GM19468 (cell line): ENCODE results near the gene CHST10.

Experiments
- ATAC-seq: cut with Tn5 transposase; IDR thresholded peaks from one replicate; pipeline ENCODE4 v1.9.1; 2021; ENCODE audit warnings: mild to moderate bottlenecking, moderate library complexity, moderate number of reproducible peaks; ENCODE audit not compliant: unreplicated experiment; ENCODE audit errors: extremely low read depth

Gene CHST10

DNA sequence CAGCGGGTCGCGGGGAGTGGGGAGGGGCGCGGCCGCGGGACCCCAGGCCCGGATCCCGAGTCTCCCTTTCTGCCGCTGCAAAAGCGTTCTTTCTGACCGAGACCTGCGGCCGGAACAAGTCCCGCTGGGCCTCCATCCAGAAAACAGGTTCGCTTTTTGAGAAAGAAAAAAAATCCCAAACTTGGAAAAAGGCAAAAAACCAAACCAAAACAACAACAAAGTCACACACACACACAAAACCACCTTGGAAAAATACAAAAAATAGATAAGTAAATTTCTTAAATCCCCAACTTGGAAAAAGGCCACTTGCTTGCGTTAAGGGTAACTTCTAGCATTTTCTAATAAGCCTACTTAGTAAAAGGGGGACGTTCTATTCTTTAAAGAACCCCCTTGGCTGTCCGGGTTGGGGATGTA lies 250 bp upstream of the CHST10 start:
- ATAC-seq, result no peak

DNA sequence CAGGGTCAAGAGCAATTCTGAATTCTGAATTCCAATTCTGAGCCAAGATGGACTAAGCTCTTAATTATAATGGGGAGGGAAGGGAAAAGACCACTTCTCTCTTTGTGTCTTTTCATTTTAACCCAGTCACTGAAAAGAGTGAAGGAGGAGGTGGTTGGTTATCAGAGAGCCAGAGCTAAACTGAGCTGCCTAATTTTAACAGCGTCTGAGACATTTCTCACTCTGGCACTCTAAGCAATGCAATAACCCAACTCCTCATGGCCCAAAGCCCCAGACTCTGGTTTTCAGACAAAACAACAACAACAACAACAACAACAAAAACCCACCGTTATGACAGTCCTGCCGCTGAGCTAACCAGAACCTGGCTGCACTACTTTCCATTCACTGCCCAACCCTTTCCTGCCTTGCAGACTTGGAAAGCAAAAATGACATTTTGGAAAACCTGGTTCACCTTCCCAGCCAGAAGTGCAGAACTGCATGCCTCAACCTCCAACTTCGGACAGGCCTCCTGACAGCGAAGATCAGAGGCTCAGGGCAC lies 1.0 kb downstream of the CHST10 start:
- no peak for ATAC-seq

- no peak for ATAC-seq
Measured at GRCh38 chr2:100413571-100413970, 3.9 kb downstream of the CHST10 start.

DNA sequence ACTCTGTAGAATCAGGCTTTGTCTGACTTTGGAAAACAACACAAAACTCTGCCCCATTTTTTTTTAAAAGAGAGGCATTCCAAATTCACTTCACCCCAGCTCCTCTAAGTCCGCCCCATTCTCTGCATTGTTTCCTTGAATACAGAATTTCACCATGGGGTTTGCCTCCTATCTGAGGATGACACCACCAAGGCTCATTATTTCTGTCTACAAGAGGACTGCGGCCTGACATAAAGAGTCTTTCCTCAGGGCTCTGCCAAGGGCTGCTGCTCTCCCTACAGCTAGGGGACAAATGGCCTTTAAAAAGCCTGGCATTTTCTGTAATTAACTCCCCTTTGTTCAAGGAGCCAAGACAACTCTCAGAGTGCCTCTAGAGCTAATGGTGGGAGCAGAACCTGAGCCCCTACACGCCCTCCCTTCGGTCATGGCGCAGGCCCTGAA lies 4.6 kb downstream of the CHST10 start:
- no peak for ATAC-seq

- no peak for ATAC-seq
Measured at GRCh38 chr2:100412466-100412865, 5.0 kb downstream of the CHST10 start.

- ATAC-seq, result no peak
Measured at GRCh38 chr2:100411841-100412292, 5.6 kb downstream of the CHST10 start.

DNA sequence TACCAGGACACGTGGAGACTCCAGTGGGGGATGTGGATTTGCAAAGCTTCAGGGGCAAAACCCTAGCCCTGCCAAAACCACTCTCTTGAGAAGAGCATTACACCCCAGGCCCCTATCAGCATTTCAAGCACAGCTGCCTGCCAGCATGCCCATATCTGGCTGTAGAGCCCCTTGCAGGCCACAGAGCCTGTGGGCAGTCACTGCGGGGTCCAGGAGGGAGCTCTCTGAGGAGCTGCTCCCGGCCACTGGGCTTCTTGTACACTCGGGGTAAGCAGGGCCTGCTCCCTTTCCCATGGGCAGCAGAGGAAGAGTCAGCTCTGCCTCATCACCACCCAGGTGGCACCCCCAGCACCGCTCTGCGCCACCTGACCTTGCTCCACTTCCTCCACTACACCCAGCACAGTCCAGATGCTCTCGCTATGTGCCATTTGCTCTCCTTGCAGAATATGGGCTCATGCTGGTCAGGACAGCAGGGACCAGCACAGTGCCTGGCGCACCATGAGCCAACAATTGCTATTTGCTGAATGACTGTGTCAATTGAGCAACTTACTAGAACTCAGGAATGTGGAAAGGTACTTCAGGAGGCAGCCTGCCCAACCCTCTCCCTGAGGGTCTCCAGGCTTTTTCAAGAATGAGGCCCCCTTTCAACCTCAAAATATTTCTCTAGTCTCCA lies 7.4 kb downstream of the CHST10 start:
- ATAC-seq, result no peak

DNA sequence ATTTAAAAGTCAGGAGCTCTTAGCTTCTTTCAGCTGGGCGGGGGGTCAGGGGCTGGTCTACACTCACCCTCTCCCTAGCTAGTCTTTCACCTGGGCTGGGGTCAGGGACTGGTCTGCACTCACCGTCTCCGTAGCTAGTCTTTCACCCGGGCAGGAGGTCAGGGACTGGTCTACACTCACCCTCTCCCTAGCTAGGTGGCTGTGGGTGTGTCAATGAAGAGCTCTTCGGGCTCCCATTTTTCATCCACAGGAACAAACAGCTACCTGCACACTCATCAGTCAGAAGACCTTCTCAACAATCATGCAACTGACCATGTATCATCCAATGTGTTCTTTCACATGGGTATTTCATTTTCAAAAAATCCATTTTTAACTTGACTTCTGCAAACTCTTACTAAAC lies 8.0 kb downstream of the CHST10 start:
- no peak for ATAC-seq

DNA sequence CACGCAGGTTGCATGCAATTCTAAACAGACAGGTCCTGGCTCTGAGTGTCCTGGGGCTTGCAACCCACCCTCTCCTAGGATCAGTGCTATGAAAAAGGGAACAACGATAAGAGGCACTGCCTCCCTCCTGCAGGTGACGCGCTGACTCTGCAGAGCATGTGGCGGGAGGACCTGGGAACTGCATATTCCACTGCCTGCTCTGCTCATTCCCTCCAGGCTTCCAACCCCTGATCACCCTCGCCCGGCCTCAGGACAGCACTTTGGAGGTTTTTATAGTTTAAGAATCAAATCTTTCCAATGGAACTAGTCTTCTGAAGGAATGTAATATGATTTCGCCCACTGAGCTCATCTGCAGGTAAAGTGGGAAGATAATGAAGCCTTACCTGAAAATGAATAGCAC lies 8.5 kb downstream of the CHST10 start:
- ATAC-seq, result no peak

DNA sequence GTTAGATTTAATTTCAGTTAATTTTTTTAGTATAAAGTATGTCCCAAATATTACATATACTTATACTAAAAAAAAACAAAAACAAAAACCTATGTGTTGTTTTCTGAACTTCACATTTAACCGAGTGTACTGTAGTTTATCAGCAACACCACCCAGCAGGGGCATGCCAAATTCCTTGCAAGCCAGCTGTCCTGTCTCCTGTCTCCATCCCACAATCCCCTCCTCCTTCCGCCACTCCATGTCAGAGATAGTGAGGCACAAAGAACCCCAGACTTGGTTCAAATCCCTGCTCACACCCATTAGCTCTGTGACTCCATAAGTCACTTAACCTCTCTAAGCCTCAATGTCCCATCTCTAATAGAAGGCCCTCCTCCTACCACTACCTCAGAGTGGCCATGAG lies 9.4 kb downstream of the CHST10 start:
- ATAC-seq, result no peak

- ATAC-seq, result no peak
Measured at GRCh38 chr2:100407563-100407962, 9.9 kb downstream of the CHST10 start.

DNA sequence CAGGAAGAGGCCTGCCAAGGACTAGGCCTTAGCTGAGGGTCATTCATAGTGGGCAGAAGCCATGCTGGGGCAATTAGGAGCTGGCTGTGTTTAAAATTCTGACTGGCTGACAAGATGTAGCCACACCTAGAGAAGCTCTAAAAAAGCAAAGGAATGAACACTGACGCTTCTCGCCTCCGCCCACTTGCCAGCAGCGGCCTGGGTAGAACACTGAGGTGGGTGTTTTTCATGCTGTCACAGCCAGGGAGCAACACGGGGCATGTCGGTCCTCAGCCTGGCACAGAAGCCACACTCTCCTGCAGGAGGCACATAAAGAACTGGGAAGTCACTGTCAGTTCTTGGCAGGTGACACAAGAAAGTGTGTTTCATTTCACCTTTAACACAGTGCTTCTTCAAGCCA lies 10.4 kb downstream of the CHST10 start:
- no peak for ATAC-seq

DNA sequence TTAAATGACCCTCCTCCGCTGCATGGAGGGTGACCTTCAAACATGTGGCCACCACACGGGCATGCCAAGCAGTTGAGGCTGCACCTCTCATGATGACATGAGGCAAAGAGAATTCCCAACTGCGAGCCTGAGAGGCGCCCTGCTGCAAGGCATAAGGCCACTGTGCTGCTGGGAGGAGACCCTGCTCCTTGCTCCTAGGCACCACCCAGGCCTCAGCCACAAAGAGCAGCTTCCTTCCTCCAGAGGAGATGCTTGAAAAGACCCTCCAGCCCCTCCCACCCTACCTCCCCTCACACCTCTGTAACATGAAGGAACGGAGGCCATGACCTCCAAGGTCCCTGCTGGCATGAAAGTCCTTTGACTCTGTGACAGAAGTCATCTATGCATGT lies 11.4 kb downstream of the CHST10 start:
- ATAC-seq, result no peak

DNA sequence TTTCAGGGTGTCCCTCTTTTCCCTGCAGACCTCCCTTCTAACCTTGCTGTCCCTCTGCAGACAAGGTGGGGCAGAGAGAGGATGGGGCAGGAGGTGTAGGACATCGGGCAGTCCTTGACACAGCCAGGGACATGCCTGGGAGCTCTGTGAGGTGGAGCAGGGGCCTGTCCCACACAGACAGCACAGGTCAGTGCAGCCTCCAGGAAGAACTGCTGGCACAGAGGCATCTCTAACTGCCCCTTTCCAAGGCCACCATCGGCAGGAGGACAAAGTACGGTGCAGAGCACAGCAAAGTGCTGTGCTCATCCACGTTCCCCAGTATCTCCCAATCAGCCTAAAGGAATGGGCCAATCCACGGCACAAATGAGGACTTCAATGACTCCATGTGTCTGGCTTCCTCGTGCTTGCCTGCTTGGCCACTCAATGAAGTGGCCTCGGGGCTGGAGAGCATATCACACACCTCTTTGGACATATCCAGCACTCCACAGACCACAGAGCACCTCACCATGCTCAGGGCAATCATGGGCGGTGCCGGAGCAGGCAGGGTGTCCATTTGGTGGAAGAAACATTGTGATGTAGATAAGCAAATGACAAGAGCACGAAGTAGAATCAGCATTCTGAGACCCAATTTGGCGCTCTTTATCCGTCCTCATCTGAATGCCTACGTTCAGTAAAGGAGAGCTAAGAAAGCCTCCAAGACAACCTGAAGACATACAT lies 11.9 kb downstream of the CHST10 start:
- ATAC-seq, result no peak

GRCh38 chr2:100404411-100404810 lies 13.1 kb downstream of the CHST10 start:
- ATAC-seq, result no peak

GRCh38 chr2:100403722-100404121 lies 13.7 kb downstream of the CHST10 start:
- no peak for ATAC-seq

DNA sequence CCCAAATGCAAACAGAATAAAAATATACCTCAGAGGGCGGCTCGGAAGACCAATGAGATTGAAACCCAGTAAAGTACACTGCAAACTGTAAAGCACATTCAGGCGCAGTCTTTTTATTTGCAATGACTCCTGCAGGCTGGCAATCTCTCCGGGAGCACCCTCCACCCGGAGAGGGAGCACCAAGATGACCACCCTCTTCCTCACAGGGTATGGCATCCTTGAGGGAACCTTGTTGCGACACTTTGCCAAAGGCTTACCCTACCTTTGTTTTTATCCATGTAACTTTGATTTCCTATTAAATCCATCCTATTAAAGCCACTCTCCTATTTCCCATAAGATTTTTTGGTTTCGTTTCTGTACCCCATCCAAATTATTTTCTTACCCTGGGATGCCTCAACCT lies 16.2 kb downstream of the CHST10 start:
- ATAC-seq, result no peak

DNA sequence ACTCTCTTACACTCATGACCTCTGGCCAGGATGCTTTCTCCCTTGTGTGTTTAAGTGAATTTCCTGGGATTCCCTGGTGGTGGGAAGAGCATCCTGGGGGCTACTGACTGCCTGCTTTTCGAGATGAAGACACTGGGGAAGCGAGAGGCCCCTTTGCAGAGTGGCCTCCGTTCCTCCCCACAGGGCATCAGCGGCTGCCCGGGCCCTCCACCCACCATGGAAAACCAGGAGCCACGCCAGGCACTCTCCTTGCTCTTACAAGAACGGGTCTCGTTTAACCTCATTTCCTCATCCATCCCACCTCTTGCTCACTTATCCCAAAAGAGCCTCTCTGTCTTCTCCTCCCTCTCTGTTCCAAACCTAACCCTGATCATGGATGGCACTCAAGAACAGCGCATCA lies 17.8 kb downstream of the CHST10 start:
- ATAC-seq, result no peak

DNA sequence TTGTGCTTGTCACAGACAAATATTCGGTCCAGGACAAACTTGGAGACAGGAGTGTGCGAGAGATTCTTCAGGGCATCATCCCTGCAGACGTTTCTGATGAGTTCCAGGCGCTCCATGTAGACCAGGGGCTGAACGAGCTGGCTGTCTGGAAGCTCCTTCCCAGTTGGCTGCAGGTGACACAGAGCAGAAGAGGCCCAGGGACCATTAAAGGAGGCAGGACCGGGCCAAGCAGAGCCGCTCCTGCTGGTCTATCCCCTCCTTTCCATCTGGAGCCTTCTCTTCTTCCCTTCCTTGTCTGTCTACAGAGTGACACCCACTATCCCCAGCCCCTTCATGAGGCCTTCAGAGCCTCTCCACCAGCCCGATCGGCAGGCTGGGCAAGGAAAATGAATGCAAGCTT lies 19.5 kb downstream of the CHST10 start:
- no peak for ATAC-seq

DNA sequence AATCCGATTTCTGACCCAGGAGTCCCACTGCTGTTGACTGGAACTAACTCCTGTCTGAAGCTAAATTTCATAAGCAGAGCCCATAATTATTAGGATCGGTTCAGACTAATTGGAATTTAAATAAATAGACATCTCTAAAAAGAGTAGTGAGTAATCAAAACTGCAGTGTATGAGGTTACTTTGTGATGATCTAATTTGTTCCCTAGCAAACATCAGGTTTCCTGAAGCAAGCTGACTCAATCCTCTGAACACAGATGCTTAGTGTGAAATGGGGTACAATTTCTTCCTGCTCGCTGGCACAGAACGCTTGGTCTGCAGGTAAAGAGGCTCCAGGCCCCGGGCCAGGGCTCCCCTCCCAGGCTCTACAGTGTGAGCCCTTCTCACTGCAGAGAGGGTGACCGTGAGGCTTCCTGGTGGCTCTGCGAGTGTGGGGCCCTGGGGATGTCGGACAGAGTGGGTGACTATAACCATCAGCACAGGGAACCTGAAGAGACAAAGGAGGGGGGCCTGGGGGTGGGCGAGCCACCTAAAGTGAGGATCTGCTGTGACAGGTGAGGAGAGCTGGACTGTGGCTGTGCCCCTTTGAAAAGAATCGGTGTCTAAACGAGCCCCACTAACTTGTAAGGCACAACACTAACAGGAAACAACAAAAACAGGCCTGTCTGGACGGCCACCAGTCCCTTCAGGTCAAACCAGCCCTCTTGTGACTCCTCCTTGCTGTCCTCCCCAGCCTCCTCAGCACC lies 20.2 kb downstream of the CHST10 start:
- ATAC-seq, result no peak

GRCh38 chr2:100396483-100396882 lies 21.0 kb downstream of the CHST10 start:
- no peak for ATAC-seq
